IMR-90 (cell line): Measurements from ENCODE around the gene HSP90AB1.

Experiments used
- BHLHE40 ChIP-seq: fragments of 150-350 bp; IDR thresholded peaks from 2 replicates; pipeline ENCODE4 v1.6.1; 2016; ENCODE audit warnings: mild to moderate bottlenecking, low read depth, low read length
- CEBPB ChIP-seq: IDR thresholded peaks from 2 replicates; pipeline ENCODE4 v1.6.1; 2012; ENCODE audit warnings: low read depth, low read length, improper control_type of control experiment
- CTCF ChIP-seq: conservative IDR thresholded peaks from 2 replicates; pipeline ENCODE4 v1.5.1; 2012; ENCODE audit warnings: mild to moderate bottlenecking, low read depth, low read length, improper control_type of control experiment
- FOS ChIP-seq: fragments of 150-350 bp; IDR thresholded peaks from 2 replicates; pipeline ENCODE4 v1.6.1; 2016; ENCODE audit warnings: low read depth, low read length
- MAFK ChIP-seq: IDR thresholded peaks from 2 replicates; pipeline ENCODE4 v1.6.1; 2012; ENCODE audit warnings: low read depth, low read length, improper control_type of control experiment
- MAZ ChIP-seq: IDR thresholded peaks from 2 replicates; pipeline ENCODE4 v1.6.1; 2012; ENCODE audit warnings: low read depth, mild to moderate bottlenecking, low read length, improper control_type of control experiment, moderate library complexity, borderline replicate concordance
- MXI1 ChIP-seq: IDR thresholded peaks from 2 replicates; pipeline ENCODE4 v1.6.1; 2012; ENCODE audit warnings: low read depth, mild to moderate bottlenecking, low read length, moderate library complexity, borderline replicate concordance
- POLR2A ChIP-seq: IDR thresholded peaks from 2 replicates; pipeline ENCODE4 v1.6.1; 2012; ENCODE audit warnings: mild to moderate bottlenecking, low read depth, low read length
- RAD21 ChIP-seq: IDR thresholded peaks from 2 replicates; pipeline ENCODE4 v1.6.1; 2012; ENCODE audit warnings: low read length, improper control_type of control experiment
- RCOR1 ChIP-seq: IDR thresholded peaks from 2 replicates; pipeline ENCODE4 v1.6.1; 2012; ENCODE audit warnings: mild to moderate bottlenecking, low read length, improper control_type of control experiment; ENCODE audit not compliant: insufficient replicate concordance
- RFX5 ChIP-seq: IDR thresholded peaks from 2 replicates; pipeline ENCODE4 v1.8.0; 2012; ENCODE audit warnings: low read depth, mild to moderate bottlenecking, low read length, moderate library complexity
- SMC3 ChIP-seq: fragments of 150-350 bp; IDR thresholded peaks from 2 replicates; pipeline ENCODE4 v1.6.1; 2016; ENCODE audit warnings: low read depth, mild to moderate bottlenecking, antibody characterized with exemption, low read length, moderate library complexity
- USF2 ChIP-seq: fragments of 150-350 bp; IDR thresholded peaks from 2 replicates; pipeline ENCODE4 v1.6.1; 2017; ENCODE audit warnings: mild to moderate bottlenecking, antibody characterized with exemption, low read length, low read depth

- TF ChIP-seq CTCF (no peak), MXI1 (no peak), BHLHE40 (no peak), POLR2A (no peak), RAD21 (no peak), FOS (no peak), MAFK (no peak), RFX5 (no peak), CEBPB (no peak), USF2 (no peak), MAZ (no peak), SMC3 (no peak), RCOR1 (no peak)
These were observed 38.9 kb upstream of the HSP90AB1 start for GRCh38 chr6:44207966-44208365.
